Measurements from ENCODE around the gene CNTRL.

CNTRL gene

DNA sequence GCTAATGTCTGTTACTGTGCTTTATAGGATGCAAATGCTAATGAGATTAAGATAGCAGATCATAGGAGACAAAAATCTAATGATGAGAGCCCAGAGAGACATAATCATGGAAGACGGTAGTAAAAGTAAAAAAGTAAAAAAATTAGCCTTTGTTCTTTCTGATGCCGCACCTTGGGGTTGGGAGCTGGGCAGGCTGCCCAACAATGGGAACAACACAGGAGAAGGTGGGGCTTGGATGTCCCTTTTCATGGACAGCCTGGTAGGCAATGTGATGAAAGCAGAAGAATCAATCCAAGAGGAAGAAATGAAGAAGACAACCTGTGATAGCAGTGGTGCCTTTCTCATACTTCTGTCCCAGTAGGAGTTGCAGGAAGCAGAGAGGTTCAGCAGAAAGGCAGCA lies 69.7 kb downstream of the CNTRL start:
- H3K9ac ChIP-seq (ENCODE audit: insufficient read length, low read depth), result no peak overlapping the region
- no peak overlapping the region for H3K4me3 ChIP-seq (ENCODE audit: insufficient read length, low read depth)
- TF ChIP-seq ZNF274 (IDR thresholded peaks at IDR 0.05; ENCODE audit: low read depth, low read length) (no peak), SUZ12 (IDR thresholded peaks at IDR 0.05; ENCODE audit: extremely low read depth, insufficient read depth, insufficient read length) (no peak), YY1 (IDR thresholded peaks at IDR 0.05; ENCODE audit: insufficient read depth, insufficient read length) (no peak)
- DNase-seq (ENCODE audit: low read depth, low spot score), result no peak
- no peaks in the 10 kb centered on the region for H3K27me3 ChIP-seq (ENCODE audit: insufficient read depth, insufficient read length)
- H3K4me1 ChIP-seq (ENCODE audit: insufficient read depth, insufficient read length), result no peaks in the 10 kb centered on the region
- H3K36me3 ChIP-seq (ENCODE audit: insufficient read depth, insufficient read length, low read length), result peaks cover 44% of the 10 kb centered on the region
- no peaks in the 10 kb centered on the region for H3K9me3 ChIP-seq (ENCODE audit: insufficient read depth, low read length)

DNA sequence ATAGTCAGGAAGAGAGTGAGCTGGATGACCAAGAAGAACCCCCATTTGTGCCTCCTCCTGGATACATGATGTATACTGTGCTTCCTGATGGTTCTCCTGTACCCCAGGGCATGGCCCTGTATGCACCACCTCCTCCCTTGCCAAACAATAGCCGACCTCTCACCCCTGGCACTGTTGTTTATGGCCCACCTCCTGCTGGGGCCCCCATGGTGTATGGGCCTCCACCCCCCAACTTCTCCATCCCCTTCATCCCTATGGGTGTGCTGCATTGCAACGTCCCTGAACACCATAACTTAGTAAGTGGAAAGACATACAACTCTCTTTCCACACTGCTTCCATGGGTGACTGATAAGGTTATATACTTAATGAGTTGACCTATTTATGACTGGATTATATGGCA lies 75.4 kb downstream of the CNTRL start:
- H3K36me3 ChIP-seq (ENCODE audit: insufficient read depth, insufficient read length, low read length), result peaks cover 23% of the 10 kb centered on the region

DNA sequence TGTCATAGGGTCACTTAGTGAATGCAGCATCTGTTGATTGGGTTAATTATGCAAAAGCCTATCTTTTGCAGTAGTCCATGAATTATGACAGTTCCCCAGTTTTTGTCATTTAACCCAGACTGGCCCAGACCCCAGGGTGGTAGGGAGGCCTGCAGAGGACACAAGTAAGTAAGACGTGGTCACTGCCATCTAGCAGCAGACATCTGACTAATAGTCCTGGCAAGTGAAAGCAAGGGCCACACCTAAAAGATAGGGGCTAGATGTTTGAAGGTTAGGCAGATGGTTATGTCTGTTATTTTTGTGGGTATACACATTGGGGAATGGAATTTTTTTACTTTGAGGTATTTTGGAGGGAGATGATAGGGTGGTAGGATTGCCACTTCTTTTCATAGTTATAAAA lies 78.9 kb downstream of the CNTRL start:
- TF ChIP-seq ZNF274 (IDR thresholded peaks at IDR 0.05; ENCODE audit: low read depth, low read length), result no peak
- no peak for TF ChIP-seq YY1 (IDR thresholded peaks at IDR 0.05; ENCODE audit: insufficient read depth, insufficient read length)
- TF ChIP-seq SUZ12 (IDR thresholded peaks at IDR 0.05; ENCODE audit: extremely low read depth, insufficient read depth, insufficient read length), result no peak
- Histone ChIP-seq H3K9ac (ENCODE audit: insufficient read length, low read depth) (no peak overlapping the region), H3K27me3 (ENCODE audit: insufficient read depth, insufficient read length) (no peaks in the 10 kb centered on the region), H3K36me3 (ENCODE audit: insufficient read depth, insufficient read length, low read length) (peaks cover 18% of the 10 kb centered on the region), H3K9me3 (ENCODE audit: insufficient read depth, low read length) (no peaks in the 10 kb centered on the region), H3K4me3 (ENCODE audit: insufficient read length, low read depth) (no peak overlapping the region), H3K4me1 (ENCODE audit: insufficient read depth, insufficient read length) (no peaks in the 10 kb centered on the region)
- DNase-seq (ENCODE audit: low read depth, low spot score), result no peak

More for the DNA sequence above, 75.4 kb downstream of the CNTRL start:
- Histone ChIP-seq H3K9ac (ENCODE audit: insufficient read length, low read depth) (no peak overlapping the region), H3K27me3 (ENCODE audit: insufficient read depth, insufficient read length) (no peaks in the 10 kb centered on the region), H3K9me3 (ENCODE audit: insufficient read depth, low read length) (no peaks in the 10 kb centered on the region), H3K4me1 (ENCODE audit: insufficient read depth, insufficient read length) (no peaks in the 10 kb centered on the region), H3K4me3 (ENCODE audit: insufficient read length, low read depth) (no peak overlapping the region)
- TF ChIP-seq YY1 (IDR thresholded peaks at IDR 0.05; ENCODE audit: insufficient read depth, insufficient read length), result no peak
- TF ChIP-seq ZNF274 (IDR thresholded peaks at IDR 0.05; ENCODE audit: low read depth, low read length), result no peak
- no peak for TF ChIP-seq SUZ12 (IDR thresholded peaks at IDR 0.05; ENCODE audit: extremely low read depth, insufficient read depth, insufficient read length)
- DNase-seq (ENCODE audit: low read depth, low spot score), result no peak

DNA sequence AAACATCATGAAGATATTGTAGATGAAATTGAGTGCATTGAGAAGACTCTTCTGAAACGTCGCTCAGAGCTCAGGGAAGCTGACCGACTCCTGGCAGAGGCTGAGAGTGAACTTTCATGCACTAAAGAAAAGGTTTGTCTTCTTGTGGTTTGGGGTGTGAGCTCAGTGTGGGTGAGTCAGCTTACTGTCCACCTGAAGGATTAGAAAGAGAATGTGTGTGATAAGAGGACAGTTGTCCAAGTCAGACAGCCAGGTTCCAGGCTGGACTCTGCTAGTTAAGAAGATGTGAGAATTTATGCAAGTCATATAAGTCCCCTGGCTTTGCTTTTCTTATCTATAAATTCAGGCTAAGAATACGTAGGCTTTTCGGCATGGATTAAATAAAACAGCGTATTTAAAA lies 80.0 kb downstream of the CNTRL start:
- H3K27me3 ChIP-seq (ENCODE audit: insufficient read depth, insufficient read length), result no peaks in the 10 kb centered on the region
- TF ChIP-seq ZNF274 (IDR thresholded peaks at IDR 0.05; ENCODE audit: low read depth, low read length) (no peak), SUZ12 (IDR thresholded peaks at IDR 0.05; ENCODE audit: extremely low read depth, insufficient read depth, insufficient read length) (no peak), YY1 (IDR thresholded peaks at IDR 0.05; ENCODE audit: insufficient read depth, insufficient read length) (no peak)
- no peak overlapping the region for H3K9ac ChIP-seq (ENCODE audit: insufficient read length, low read depth)
- DNase-seq (ENCODE audit: low read depth, low spot score), result no peak
- H3K9me3 ChIP-seq (ENCODE audit: insufficient read depth, low read length), result no peaks in the 10 kb centered on the region
- H3K4me1 ChIP-seq (ENCODE audit: insufficient read depth, insufficient read length), result no peaks in the 10 kb centered on the region
- peaks cover 13% of the 10 kb centered on the region for H3K36me3 ChIP-seq (ENCODE audit: insufficient read depth, insufficient read length, low read length)
- no peak overlapping the region for H3K4me3 ChIP-seq (ENCODE audit: insufficient read length, low read depth)

DNA sequence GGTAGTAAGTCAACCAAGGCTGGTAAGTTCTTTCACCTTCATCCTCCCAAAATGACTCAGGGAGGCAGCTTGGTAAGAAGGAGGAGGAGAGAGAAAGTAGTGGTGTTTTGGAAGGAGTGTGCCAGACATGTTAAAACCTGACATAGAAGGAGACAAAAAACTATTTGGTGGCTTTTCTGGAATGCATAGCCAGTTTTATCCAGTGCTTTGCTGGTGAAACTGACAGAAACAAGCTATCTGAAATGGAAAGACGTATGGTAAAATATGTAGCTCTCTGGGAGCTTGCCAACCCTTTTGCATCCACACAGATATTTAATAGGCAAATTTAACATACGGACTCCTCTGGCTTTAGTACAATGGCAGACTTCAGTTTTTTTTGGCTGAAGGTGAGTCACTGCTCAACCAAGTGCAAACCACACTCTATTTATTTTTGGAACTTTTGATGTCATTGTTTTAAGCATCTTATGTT lies 81.5 kb downstream of the CNTRL start:
- DNase-seq (ENCODE audit: low read depth, low spot score), result no peak
- no peak overlapping the region for H3K9ac ChIP-seq (ENCODE audit: insufficient read length, low read depth)

DNA sequence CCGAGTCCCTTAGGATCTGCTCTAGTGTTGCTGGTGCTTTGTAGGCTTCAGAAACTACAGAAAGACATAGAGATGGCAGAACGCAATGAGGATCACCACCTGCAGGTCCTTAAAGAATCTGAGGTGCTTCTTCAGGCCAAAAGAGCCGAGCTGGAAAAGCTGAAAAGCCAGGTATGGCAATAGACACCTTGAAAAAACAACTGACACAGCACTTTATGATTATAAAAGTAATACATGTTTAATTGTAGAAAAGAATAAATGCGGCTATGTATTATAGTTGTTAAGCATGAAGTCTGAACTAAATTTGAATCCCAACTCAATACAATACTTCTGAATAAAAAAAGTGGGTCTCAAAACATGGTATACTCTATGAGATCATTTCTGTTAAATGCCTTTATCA lies 83.2 kb downstream of the CNTRL start:
- Histone ChIP-seq H3K4me1 (ENCODE audit: insufficient read depth, insufficient read length) (no peaks in the 10 kb centered on the region), H3K9ac (ENCODE audit: insufficient read length, low read depth) (no peak overlapping the region), H3K36me3 (ENCODE audit: insufficient read depth, insufficient read length, low read length) (peaks cover 12% of the 10 kb centered on the region), H3K9me3 (ENCODE audit: insufficient read depth, low read length) (no peaks in the 10 kb centered on the region), H3K4me3 (ENCODE audit: insufficient read length, low read depth) (no peak overlapping the region), H3K27me3 (ENCODE audit: insufficient read depth, insufficient read length) (no peaks in the 10 kb centered on the region)
- no peak for TF ChIP-seq YY1 (IDR thresholded peaks at IDR 0.05; ENCODE audit: insufficient read depth, insufficient read length)
- no peak for TF ChIP-seq SUZ12 (IDR thresholded peaks at IDR 0.05; ENCODE audit: extremely low read depth, insufficient read depth, insufficient read length)
- TF ChIP-seq ZNF274 (IDR thresholded peaks at IDR 0.05; ENCODE audit: low read depth, low read length), result no peak
- no peak for DNase-seq (ENCODE audit: low read depth, low spot score)

More for the DNA sequence above, 81.5 kb downstream of the CNTRL start:
- H3K27me3 ChIP-seq (ENCODE audit: insufficient read depth, insufficient read length), result no peaks in the 10 kb centered on the region
- H3K4me1 ChIP-seq (ENCODE audit: insufficient read depth, insufficient read length), result no peaks in the 10 kb centered on the region
- TF ChIP-seq YY1 (IDR thresholded peaks at IDR 0.05; ENCODE audit: insufficient read depth, insufficient read length) (no peak), ZNF274 (IDR thresholded peaks at IDR 0.05; ENCODE audit: low read depth, low read length) (no peak), SUZ12 (IDR thresholded peaks at IDR 0.05; ENCODE audit: extremely low read depth, insufficient read depth, insufficient read length) (no peak)
- peaks cover 7% of the 10 kb centered on the region for H3K36me3 ChIP-seq (ENCODE audit: insufficient read depth, insufficient read length, low read length)
- H3K4me3 ChIP-seq (ENCODE audit: insufficient read length, low read depth), result no peak overlapping the region
- H3K9me3 ChIP-seq (ENCODE audit: insufficient read depth, low read length), result no peaks in the 10 kb centered on the region

DNA sequence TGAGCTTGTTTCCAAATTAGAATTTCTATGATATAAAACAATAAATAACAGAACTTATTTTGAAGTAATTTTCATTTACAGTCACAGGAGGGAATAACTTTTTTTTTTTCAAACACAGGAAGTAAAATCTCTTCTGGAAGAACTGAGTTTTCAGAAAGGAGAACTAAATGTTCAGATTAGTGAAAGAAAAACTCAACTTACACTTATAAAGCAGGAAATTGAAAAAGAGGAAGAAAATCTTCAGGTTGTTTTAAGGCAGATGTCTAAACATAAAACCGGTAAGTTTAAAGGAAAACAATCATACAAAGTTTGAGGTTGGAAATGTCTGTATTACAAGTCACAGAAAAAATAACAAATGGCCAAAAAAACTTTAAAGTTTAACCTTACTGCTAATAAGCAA lies 85.3 kb downstream of the CNTRL start:
- H3K4me3 ChIP-seq (ENCODE audit: insufficient read length, low read depth), result no peak overlapping the region
- no peak for TF ChIP-seq YY1 (IDR thresholded peaks at IDR 0.05; ENCODE audit: insufficient read depth, insufficient read length)
- TF ChIP-seq SUZ12 (IDR thresholded peaks at IDR 0.05; ENCODE audit: extremely low read depth, insufficient read depth, insufficient read length), result no peak
- TF ChIP-seq ZNF274 (IDR thresholded peaks at IDR 0.05; ENCODE audit: low read depth, low read length), result no peak
- no peak for DNase-seq (ENCODE audit: low read depth, low spot score)
- no peak overlapping the region for H3K9ac ChIP-seq (ENCODE audit: insufficient read length, low read depth)
- no peaks in the 10 kb centered on the region for H3K9me3 ChIP-seq (ENCODE audit: insufficient read depth, low read length)
- H3K36me3 ChIP-seq (ENCODE audit: insufficient read depth, insufficient read length, low read length), result peaks cover 12% of the 10 kb centered on the region
- H3K4me1 ChIP-seq (ENCODE audit: insufficient read depth, insufficient read length), result no peaks in the 10 kb centered on the region
- no peaks in the 10 kb centered on the region for H3K27me3 ChIP-seq (ENCODE audit: insufficient read depth, insufficient read length)
